GM12878 (cell line): ENCODE results near the gene PSMB8. TPM values are rescaled to one million over a fixed set of nuclear protein-coding genes. Genes with fewer than 3 reads are reported as not detected.
A peak's percentile ranks its signal among the peaks of the same experiment; 100 is the strongest.

Source experiments
- ATAC-seq: fragments of 200-7000 bp; cut with Tn5 transposase; 3 replicates; pipeline ENCODE4 v1.9.1; 2020; ENCODE audit warnings: mild to moderate bottlenecking, moderate library complexity
- BruUV-seq: library from RNA; stranded (reverse); fragments of 400-500 nt; replicated peaks from 2 replicates; lab custom pipeline; 2021; lab: Mats Ljungman, UMichigan
- CTCF ChIA-PET: fragments of 300-600 bp; sonication (Branson Sonifier 250); formaldehyde crosslinking; extraction: SDS; loops from one replicate; lab custom pipeline; 2021; ENCODE audit warnings: inconsistent platforms; lab: Yijun Ruan, JAX
- POLR2A ChIA-PET: fragments of 350-600 bp; formaldehyde crosslinking; extraction: SDS; loops from one replicate; lab custom pipeline; 2021; ENCODE audit warnings: inconsistent platforms; lab: Charles Lee
- RAD21 ChIA-PET: fragments of 300-600 bp; sonication (Branson Sonifier 250); formaldehyde crosslinking; loops from one replicate; lab custom pipeline; 2023; ENCODE audit warnings: antibody characterized with exemption; ENCODE audit not compliant: unreplicated experiment; lab: Charles Lee
- SMC1A ChIA-PET: fragments of 300-600 bp; sonication (Branson Sonifier 250); formaldehyde crosslinking; loops from one replicate; lab custom pipeline; 2023; ENCODE audit not compliant: unreplicated experiment, uncharacterized antibody; lab: Charles Lee
- DNase-seq: peaks from one replicate; pipeline ENCODE4 v3.0.0-alpha.2; 2011; ENCODE audit warnings: low read depth, low spot score
- FAIRE-seq: peaks from 3 replicates; lab custom pipeline; 2011; peaks lifted over from hg19 to GRCh38; lab: Jason Lieb, UNC
- H2AFZ ChIP-seq: 2 replicates; pipeline ENCODE4 v1.6.0; 2011; ENCODE audit warnings: low read depth, low read length, control low read depth; ENCODE audit not compliant: control insufficient read depth
- H3K27ac ChIP-seq: 2 replicates; pipeline ENCODE4 v1.5.1; 2011; ENCODE audit warnings: control low read depth; ENCODE audit not compliant: control insufficient read depth, insufficient read depth
- H3K27me3 ChIP-seq, 2 experiments: replicated peaks in 1 of 2; 2 replicates each; pipeline versions ENCODE4 v1.6.0 to v1.6.1; 2011; ENCODE audit warnings: low read length in 1 of 2; ENCODE audit not compliant: control insufficient read depth in 2 of 2, insufficient read depth in 2 of 2
- H3K36me3 ChIP-seq, 2 experiments: 2 replicates each; pipeline ENCODE4 v1.5.1; 2011; ENCODE audit warnings: low read length in 1 of 2; ENCODE audit not compliant: control insufficient read depth in 2 of 2, insufficient read depth in 2 of 2
- H3K4me1 ChIP-seq: 2 replicates; pipeline ENCODE4 v1.6.1; 2011; ENCODE audit warnings: mild to moderate bottlenecking, low read length, moderate library complexity, mixed read lengths; ENCODE audit not compliant: control insufficient read depth, insufficient read depth
- H3K4me2 ChIP-seq: 2 replicates; pipeline ENCODE4 v1.6.0; 2011; ENCODE audit warnings: control low read depth; ENCODE audit not compliant: control insufficient read depth, insufficient read depth
- H3K4me3 ChIP-seq: fragments of 200-600 bp; sonication (generic); 2 replicates; pipeline ENCODE4 v1.5.1; 2016
- H3K79me2 ChIP-seq: 2 replicates; pipeline ENCODE4 v1.6.0; 2011; ENCODE audit warnings: low read length; ENCODE audit not compliant: control insufficient read depth, insufficient read depth
- H3K9ac ChIP-seq: 2 replicates; pipeline ENCODE4 v1.8.0; 2011; ENCODE audit warnings: low read length, control low read depth, mixed read lengths; ENCODE audit not compliant: control insufficient read depth, insufficient read depth
- H3K9me3 ChIP-seq: replicated peaks from 3 replicates; pipeline ENCODE4 v1.5.1; 2011; ENCODE audit warnings: mild to moderate bottlenecking, low read length; ENCODE audit not compliant: control insufficient read depth, insufficient read depth
- H4K20me1 ChIP-seq: 2 replicates; pipeline ENCODE4 v1.6.0; 2011; ENCODE audit not compliant: control insufficient read depth, insufficient read depth
- EP300 ChIP-seq, 2 experiments: fragments of 150-350 bp in 1 of 2; IDR thresholded peaks; 2 replicates each; pipeline ENCODE4 v1.6.1; 2011 to 2012; ENCODE audit warnings: low read depth in 2 of 2, low read length in 2 of 2, borderline replicate concordance in 1 of 2, improper control_type of control experiment in 1 of 2, inconsistent platforms in 1 of 2; ENCODE audit not compliant: control insufficient read depth in 1 of 2
- ETV6 ChIP-seq, 2 experiments: fragments of 450-650 bp in 1 of 2; IDR thresholded peaks in 1 of 2; conservative IDR thresholded peaks in 1 of 2; 2 replicates each; pipeline ENCODE4 v1.6.1; 2014; ENCODE audit warnings: antibody characterized with exemption in 1 of 2, borderline replicate concordance in 1 of 2, low read depth in 1 of 2, mild to moderate bottlenecking in 1 of 2, moderate library complexity in 1 of 2
- EZH2 ChIP-seq: IDR thresholded peaks from 2 replicates; pipeline ENCODE4 v1.6.1; 2012; ENCODE audit warnings: low read depth, mild to moderate bottlenecking, control low read depth, inconsistent platforms, low read length, borderline replicate concordance; ENCODE audit not compliant: control insufficient read depth
- MTA2 ChIP-seq: fragments of 450-650 bp; IDR thresholded peaks from 2 replicates; pipeline ENCODE4 v1.6.1; 2016; ENCODE audit warnings: low read depth, mild to moderate bottlenecking, moderate library complexity
- MXI1 ChIP-seq: fragments of 150-350 bp; IDR thresholded peaks from 2 replicates; pipeline ENCODE4 v1.6.1; 2011; ENCODE audit warnings: low read depth, mild to moderate bottlenecking, inconsistent platforms, low read length, improper control_type of control experiment
- MYB ChIP-seq: fragments of 150-350 bp; IDR thresholded peaks from 2 replicates; pipeline ENCODE4 v1.6.1; 2014; ENCODE audit warnings: mild to moderate bottlenecking, low read depth, low read length, borderline replicate concordance
- NFXL1 ChIP-seq: fragments of 450-650 bp; IDR thresholded peaks from 2 replicates; pipeline ENCODE4 v1.6.1; 2017; ENCODE audit warnings: antibody characterized with exemption, mild to moderate bottlenecking, borderline replicate concordance
- NFYB ChIP-seq: IDR thresholded peaks from 2 replicates; pipeline ENCODE4 v1.6.1; 2011; ENCODE audit warnings: low read depth, mild to moderate bottlenecking, low read length, improper control_type of control experiment, moderate library complexity; ENCODE audit not compliant: insufficient read depth
- NR2F1 ChIP-seq: fragments of 450-650 bp; conservative IDR thresholded peaks from 2 replicates; pipeline ENCODE4 v1.6.1; 2017; ENCODE audit warnings: mild to moderate bottlenecking
- PML ChIP-seq: IDR thresholded peaks from 2 replicates; pipeline ENCODE4 v1.6.1; 2012; ENCODE audit warnings: low read length, inconsistent platforms
- POU2F2 ChIP-seq: IDR thresholded peaks from 3 replicates; pipeline ENCODE4 v1.6.1; 2011; ENCODE audit warnings: low read depth, mild to moderate bottlenecking, low read length, borderline replicate concordance
- RAD51 ChIP-seq: fragments of 450-650 bp; IDR thresholded peaks from 2 replicates; pipeline ENCODE4 v1.6.1; 2016; ENCODE audit warnings: moderate library complexity, mild to moderate bottlenecking, inconsistent platforms
- RELA ChIP-seq: fragments of 450-650 bp; IDR thresholded peaks from 2 replicates; pipeline ENCODE4 v1.8.0; 2014; ENCODE audit warnings: borderline replicate concordance; ENCODE audit not compliant: partially characterized antibody
- RFX5 ChIP-seq: IDR thresholded peaks from 2 replicates; pipeline ENCODE4 v1.6.1; 2011; ENCODE audit warnings: low read depth, low read length, improper control_type of control experiment
- SIN3A ChIP-seq: IDR thresholded peaks from 2 replicates; pipeline ENCODE4 v1.6.1; 2012; ENCODE audit warnings: low read depth, low read length, improper control_type of control experiment
- SP1 ChIP-seq: IDR thresholded peaks from one replicate; pipeline ENCODE4 v1.6.1; 2011; ENCODE audit warnings: low read depth, low read length
- SREBF1 ChIP-seq: IDR thresholded peaks from 2 replicates; pipeline ENCODE4 v1.6.1; 2012; ENCODE audit warnings: mild to moderate bottlenecking, low read length
- TAF1 ChIP-seq: IDR thresholded peaks from 2 replicates; pipeline ENCODE4 v1.6.1; 2011; ENCODE audit warnings: mild to moderate bottlenecking, low read depth, low read length, borderline replicate concordance
- TCF7 ChIP-seq: IDR thresholded peaks from 2 replicates; pipeline ENCODE4 v1.6.1; 2014; ENCODE audit warnings: antibody characterized with exemption, borderline replicate concordance
- WGBS: methylation state at CpG from one replicate; pipeline ENCODE4 v1.1.6; 2016; ENCODE audit warnings: low lambda C conversion rate; ENCODE audit not compliant: insufficient replicate concordance, insufficient coverage; ENCODE audit errors: missing lambda C conversion rate; 5-methylcytosine and 5-hydroxymethylcytosine counted together
- in situ Hi-C: fragments of 300-500 bp; cut with MboI; formaldehyde crosslinking; loops from 9 replicates; pipeline ENCODE4 v1.14.3; 2018; ENCODE audit warnings: mixed read lengths
- intact Hi-C: fragments of 100-400 bp; cut with micrococcal nuclease; formaldehyde crosslinking; loops from one replicate; pipeline ENCODE4 v1.14.2; 2022; ENCODE audit not compliant: unreplicated experiment
- polyA plus RNA-seq, 11 experiments: library from polyadenylated mRNA; depleted of rRNA in 4 of 11; unstranded in 6 of 11; stranded (reverse) in 5 of 11; fragments of >200 nt; fragmentation: Nextera tagmentation in 4 of 11; fragmentation: Illumina TruSeq in 1 of 11; extraction: Ambion mirVana in 4 of 11; extraction: Trizol in 1 of 11; gene quantifications; 1 replicate in 1 of 11; 2 replicates in 10 of 11; pipeline versions ENCODE4 v1.2.1 to v1.2.3, GENCODE V29; 2011 to 2016; ENCODE audit warnings: inconsistent platforms in 2 of 11, missing spikeins in 2 of 11, low read depth in 1 of 11
- total RNA-seq, 4 experiments: library from RNA; depleted of rRNA in 3 of 4; stranded (reverse); fragments of >200 nt in 3 of 4; fragmentation: Illumina TruSeq in 1 of 4; extraction: Trizol in 1 of 4; gene quantifications; 2 replicates each; pipeline versions ENCODE4 v1.2.1 to v1.2.3, GENCODE V29; 2013 to 2021
- TF ChIP-seq, protein P1 (sequence below): IDR thresholded peaks from 2 replicates; pipeline ENCODE4 v1.6.1; 2011; ENCODE audit warnings: mild to moderate bottlenecking, low read depth, low read length, moderate library complexity; ENCODE audit not compliant: insufficient replicate concordance
- TF ChIP-seq, protein P2 (sequence below): fragments of 450-650 bp; IDR thresholded peaks from 2 replicates; pipeline ENCODE4 v1.6.1; 2014; ENCODE audit warnings: mild to moderate bottlenecking

PSMB8 gene
- total and polyA plus RNA-seq, 10 of the 15 experiments (the other 5 are each of a cell fraction or from before 2014, with no cell fraction given) = 304 to 557 (median 379) TPM

DNA sequence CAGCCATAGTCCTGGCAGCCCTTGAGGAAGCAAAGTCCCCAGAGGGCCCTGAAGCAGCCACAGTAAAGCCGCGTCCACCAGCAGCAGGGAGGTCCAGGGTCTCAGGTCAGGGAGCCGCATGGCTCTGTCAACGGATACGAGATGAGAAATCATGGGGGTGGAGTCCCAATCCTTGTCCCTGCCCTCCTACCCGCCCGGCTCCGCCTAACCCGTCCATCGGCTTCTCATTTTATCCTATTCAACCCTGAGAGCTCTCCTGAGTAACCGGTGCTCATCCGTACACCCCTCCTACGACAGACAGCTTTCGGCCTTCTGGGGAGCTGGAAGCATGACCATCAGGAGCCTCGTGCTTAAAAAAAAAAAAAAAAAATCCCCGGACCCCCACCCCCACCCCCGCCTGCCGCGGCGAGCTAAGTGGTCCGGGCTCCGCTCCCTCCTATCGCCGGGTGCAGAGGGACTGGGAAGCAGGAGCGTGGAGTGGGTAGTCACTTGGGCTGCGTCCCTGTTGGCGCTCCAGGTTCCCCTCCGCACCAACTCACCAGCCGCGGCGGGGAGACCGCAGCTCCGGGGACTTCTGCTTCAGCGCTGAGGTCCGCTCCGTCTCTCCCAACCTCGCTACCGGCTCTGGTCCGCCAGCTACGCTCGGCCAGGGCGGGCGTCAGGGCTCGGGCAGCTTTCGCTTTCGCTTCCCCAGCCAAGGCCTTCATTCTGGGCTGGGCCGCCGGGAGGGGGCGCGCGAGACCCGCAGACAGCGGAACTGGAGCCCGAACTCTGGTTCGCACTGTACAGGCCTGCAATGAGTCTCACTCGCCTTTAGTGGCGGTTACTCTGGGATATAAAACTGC lies 5.5 kb downstream of the PSMB8 start, which contains the start of gene TAP2:
Gene TAP2, minus strand, starts transcription at position 626 of the 845 bp plus-strand sequence. Its CDS starts 506 bp downstream, at position 120.
- H3K9me3 ChIP-seq = no peaks in the 10 kb centered on the region; the same call in 2 of the 3 replicates
- SMC1A ChIA-PET = interaction anchor here (0.6 to 6.8 kb wide), 34 partner anchors 9 to 425 kb away, joined by 3 to 226 read pairs (median 5); partner anchors contain the start of genes HLA-DMA, HLA-DOB, PSMB9 and TAP1
- no peaks in the 10 kb centered on the region for H4K20me1 ChIP-seq
- CTCF ChIA-PET = interaction anchor here (0.5 to 10.7 kb wide), 61 partner anchors 11 to 678 kb away, joined by 3 to 311 read pairs (median 5); partner anchors contain the start of genes HLA-DMA, HLA-DMB, HLA-DOB and HLA-DPA1
- H3K4me1 ChIP-seq = peaks cover 60% of the 10 kb centered on the region
- H3K27me3 ChIP-seq = no peaks in the 10 kb centered on the region
- peaks cover 55% of the 10 kb centered on the region for H3K79me2 ChIP-seq
- under 1% methylated on average over 44 of the region's 57 CpGs for WGBS
- no peak for DNase-seq
- peak within 1 kb of the TSS; percentile 95 for H3K4me3 ChIP-seq
- intact Hi-C loops = loop anchor here (1.0 to 2.0 kb wide), 4 partner anchors 15 to 146 kb away; partner anchors contain the start of gene TAP1
- FAIRE-seq = peak; percentile 89
- POLR2A ChIA-PET = interaction anchor here (0.5 to 10.5 kb wide), 28 partner anchors 8 to 1246 kb away, joined by 3 to 357 read pairs (median 4); partner anchors contain the start of genes HLA-DMA, HLA-DMB, HLA-DPB1 and PSMB9
- H3K4me2 ChIP-seq = peak within 1 kb of the TSS; percentile 72
- RAD21 ChIA-PET = interaction anchor here (0.6 to 10.5 kb wide), 37 partner anchors 11 to 587 kb away, joined by 3 to 269 read pairs (median 7); partner anchors contain the start of genes BRD2, HLA-DMA, HLA-DMB and PSMB9
- peaks cover 7 to 47% of the 10 kb centered on the region in 2 experiments for H3K36me3 ChIP-seq
- BruUV-seq = no TSS peak
- H2AFZ ChIP-seq = peak within 1 kb of the TSS; percentile 85
- H3K27ac ChIP-seq = peak within 1 kb of the TSS; percentile 75
- peak; percentile 85 for ATAC-seq
- in situ Hi-C loops = no loop called here
- H3K9ac ChIP-seq = peak within 1 kb of the TSS; percentile 87
- TF ChIP-seq ETV6 (conservative IDR thresholded peaks at IDR 0.05 in 1 of 2, IDR thresholded peaks at IDR 0.05 in 1 of 2; ENCODE audit: borderline replicate concordance in 1 of 2, low read depth in 1 of 2) (no peak), RAD51 (no peak), NR2F1 (peak; percentile 37; the same call in 1 of the 2 replicates), EP300 (IDR thresholded peaks at IDR 0.05; ENCODE audit: borderline replicate concordance in 1 of 2, control insufficient read depth in 1 of 2, low read depth in 2 of 2, low read length in 2 of 2) (no peak), RELA (peak; percentile 84), SREBF1 (no peak), EZH2 (no peak), NFYB (no peak), TAF1 (peak; percentile 45; the same call in 1 of the 2 replicates), RFX5 (peak; percentile 86), TCF7 (no peak), NFXL1 (no peak), MTA2 (no peak), MXI1 (peak; percentile 64), SIN3A (no peak), PML (no peak), POU2F2 (peak; percentile 48; the same call in 2 of the 3 replicates), MYB (no peak), SP1 (no peak)
- TF ChIP-seq, protein P1, sequence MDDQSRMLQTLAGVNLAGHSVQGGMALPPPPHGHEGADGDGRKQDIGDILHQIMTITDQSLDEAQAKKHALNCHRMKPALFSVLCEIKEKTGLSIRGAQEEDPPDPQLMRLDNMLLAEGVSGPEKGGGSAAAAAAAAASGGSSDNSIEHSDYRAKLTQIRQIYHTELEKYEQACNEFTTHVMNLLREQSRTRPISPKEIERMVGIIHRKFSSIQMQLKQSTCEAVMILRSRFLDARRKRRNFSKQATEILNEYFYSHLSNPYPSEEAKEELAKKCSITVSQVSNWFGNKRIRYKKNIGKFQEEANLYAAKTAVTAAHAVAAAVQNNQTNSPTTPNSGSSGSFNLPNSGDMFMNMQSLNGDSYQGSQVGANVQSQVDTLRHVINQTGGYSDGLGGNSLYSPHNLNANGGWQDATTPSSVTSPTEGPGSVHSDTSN = no peak
- TF ChIP-seq, protein P2, sequence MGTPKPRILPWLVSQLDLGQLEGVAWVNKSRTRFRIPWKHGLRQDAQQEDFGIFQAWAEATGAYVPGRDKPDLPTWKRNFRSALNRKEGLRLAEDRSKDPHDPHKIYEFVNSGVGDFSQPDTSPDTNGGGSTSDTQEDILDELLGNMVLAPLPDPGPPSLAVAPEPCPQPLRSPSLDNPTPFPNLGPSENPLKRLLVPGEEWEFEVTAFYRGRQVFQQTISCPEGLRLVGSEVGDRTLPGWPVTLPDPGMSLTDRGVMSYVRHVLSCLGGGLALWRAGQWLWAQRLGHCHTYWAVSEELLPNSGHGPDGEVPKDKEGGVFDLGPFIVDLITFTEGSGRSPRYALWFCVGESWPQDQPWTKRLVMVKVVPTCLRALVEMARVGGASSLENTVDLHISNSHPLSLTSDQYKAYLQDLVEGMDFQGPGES = no peak
